GM18907 (cell line): ENCODE results near the gene KITLG.
"Not testable (repeated sequence)": the region's sequence is repeated elsewhere in the genome, so short reads cannot be mapped to it uniquely, and the experiment has no call there.

Source experiments
- ATAC-seq: cut with Tn5 transposase; IDR thresholded peaks from one replicate; pipeline ENCODE4 v1.9.1; 2021; ENCODE audit warnings: mild to moderate bottlenecking, moderate library complexity; ENCODE audit not compliant: unreplicated experiment

Gene KITLG

GRCh38 chr12:88577537-88577936, 2.7 kb downstream of the KITLG start:
- no peak for ATAC-seq

GRCh38 chr12:88576866-88577265, 3.4 kb downstream of the KITLG start:
- no peak for ATAC-seq

GRCh38 chr12:88575361-88575970, 4.8 kb downstream of the KITLG start:
- ATAC-seq: no peak

- ATAC-seq: no peak
Observed at GRCh38 chr12:88574278-88574677, 6.0 kb downstream of the KITLG start.

GRCh38 chr12:88573583-88573982, 6.7 kb downstream of the KITLG start:
- ATAC-seq: no peak

GRCh38 chr12:88572781-88573549, 7.3 kb downstream of the KITLG start:
- ATAC-seq: no peak

GRCh38 chr12:88571543-88571942, 8.7 kb downstream of the KITLG start:
- no peak for ATAC-seq

GRCh38 chr12:88570103-88570502, 10.2 kb downstream of the KITLG start:
- no peak for ATAC-seq

- no peak for ATAC-seq
Observed at GRCh38 chr12:88566430-88566829, 13.8 kb downstream of the KITLG start.

- ATAC-seq: no peak
Observed at GRCh38 chr12:88562846-88563582, 17.3 kb downstream of the KITLG start.

GRCh38 chr12:88562151-88562550, 18.1 kb downstream of the KITLG start:
- no peak for ATAC-seq

- no peak for ATAC-seq
Observed at GRCh38 chr12:88559772-88560171, 20.5 kb downstream of the KITLG start.

- no peak for ATAC-seq
Observed at GRCh38 chr12:88559199-88559598, 21.1 kb downstream of the KITLG start.

GRCh38 chr12:88558340-88558867, 21.9 kb downstream of the KITLG start:
- ATAC-seq: no peak

GRCh38 chr12:88556213-88556774, 24.0 kb downstream of the KITLG start:
- ATAC-seq: no peak

- no peak for ATAC-seq
Observed at GRCh38 chr12:88553941-88554658, 26.2 kb downstream of the KITLG start.

GRCh38 chr12:88552610-88553079, 27.6 kb downstream of the KITLG start:
- ATAC-seq: no peak

- ATAC-seq: no peak
Observed at GRCh38 chr12:88549929-88550328, 30.3 kb downstream of the KITLG start.

- ATAC-seq: not testable (repeated sequence)
Observed at GRCh38 chr12:88547949-88548348, 32.3 kb downstream of the KITLG start.

GRCh38 chr12:88546853-88547252, 33.4 kb downstream of the KITLG start:
- no peak for ATAC-seq

- ATAC-seq: no peak
Observed at GRCh38 chr12:88546226-88546625, 34.0 kb downstream of the KITLG start.
